ENCODE data around the gene ACSL5. TPM values are rescaled to one million over a fixed set of nuclear protein-coding genes. Genes with fewer than 3 reads are reported as not detected.
"Not testable (repeated sequence)": the region's sequence is repeated elsewhere in the genome, so short reads cannot be mapped to it uniquely, and the experiment has no call there.

The ACSL5 gene
- total RNA-seq, 2 donors from 2014 or later, result 216 to 301 TPM

DNA sequence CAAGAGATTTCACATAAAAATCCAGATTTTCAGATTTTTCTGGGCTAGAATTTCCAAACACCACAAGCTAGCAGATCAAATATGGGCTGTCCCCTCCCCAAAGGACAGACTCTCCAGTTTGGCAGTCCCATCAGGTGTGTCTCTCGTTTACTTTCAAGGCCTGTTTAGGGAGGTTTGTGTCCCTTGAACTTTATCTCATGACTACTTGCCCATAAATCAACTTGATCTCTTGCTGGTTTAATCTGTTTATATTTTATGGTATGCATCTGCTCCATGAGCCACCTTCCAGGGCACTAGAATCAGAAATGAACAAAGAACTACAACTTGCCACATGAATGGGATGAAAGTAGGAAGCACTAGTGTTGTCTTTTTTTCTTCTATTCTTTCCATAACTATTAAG lies 67.6 kb downstream of the ACSL5 start:
- intact Hi-C loops (cut with DNase I, micrococcal nuclease), result no loop called here
- DNase-seq, result no peak
- ATAC-seq, result peak; percentile 41

DNA sequence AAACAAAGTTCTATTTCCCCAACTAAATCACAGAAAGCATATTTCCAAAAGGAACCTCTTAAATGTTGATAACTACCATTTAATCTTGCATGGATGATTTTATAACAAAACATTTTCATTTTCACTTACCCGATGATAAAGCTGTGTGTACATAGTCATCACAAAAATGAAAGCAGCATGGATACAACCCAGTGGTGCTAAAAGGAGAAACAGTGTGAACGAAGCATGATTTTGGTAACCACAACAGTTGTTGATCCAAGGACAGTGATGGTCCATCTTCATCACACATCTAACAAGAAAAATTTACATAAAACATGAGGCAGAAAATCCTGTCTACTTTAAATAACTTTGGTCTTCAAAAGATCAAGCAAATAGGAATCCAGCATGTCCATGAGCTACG lies 68.1 kb downstream of the ACSL5 start:
- ATAC-seq (no peak), DNase-seq (no peak)
- intact Hi-C loops (cut with DNase I, micrococcal nuclease), result no loop called here

DNA sequence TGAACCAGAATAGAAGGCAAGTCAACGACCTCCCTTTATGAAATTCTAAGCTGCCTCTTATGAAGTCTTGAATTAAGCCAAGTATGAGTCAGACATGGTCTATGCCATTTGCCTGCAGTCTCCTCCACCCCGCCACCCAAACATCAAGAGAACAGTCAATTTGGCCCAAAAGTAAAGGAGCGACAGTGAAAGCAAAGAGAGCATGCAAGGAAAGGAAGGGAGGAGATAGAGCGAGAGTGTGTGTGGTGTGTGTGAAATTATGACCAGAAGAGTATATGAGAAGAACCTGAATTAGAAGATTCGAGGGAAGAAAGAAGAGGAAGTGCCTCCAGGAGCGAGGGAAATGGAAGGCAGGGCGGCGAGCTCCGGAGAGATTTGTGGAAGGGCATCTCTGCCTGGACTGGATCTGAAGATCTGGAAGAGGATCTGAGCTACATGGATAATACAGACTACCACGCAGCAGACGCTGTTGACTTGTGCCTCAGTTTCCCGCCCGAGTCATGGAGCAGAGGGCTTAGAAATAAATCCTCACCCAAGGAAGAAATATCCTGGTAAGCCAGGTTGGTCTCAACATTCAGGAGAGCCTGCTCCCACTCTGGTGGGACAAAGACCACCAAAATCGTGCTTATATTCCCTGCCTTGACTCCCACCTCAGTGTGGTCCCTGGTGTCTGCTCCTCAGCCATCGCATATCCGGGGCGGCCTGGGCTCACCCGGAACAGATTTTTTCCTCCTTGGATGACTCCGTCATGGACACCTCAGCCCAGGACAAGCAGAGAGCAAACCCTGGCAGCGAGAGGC lies 72.3 kb downstream of the ACSL5 start:
- intact Hi-C loops (cut with DNase I, micrococcal nuclease), result no loop called here
- peak in 1 of 2 donors; percentile 36 for DNase-seq
- ATAC-seq, result peak; percentile 35

DNA sequence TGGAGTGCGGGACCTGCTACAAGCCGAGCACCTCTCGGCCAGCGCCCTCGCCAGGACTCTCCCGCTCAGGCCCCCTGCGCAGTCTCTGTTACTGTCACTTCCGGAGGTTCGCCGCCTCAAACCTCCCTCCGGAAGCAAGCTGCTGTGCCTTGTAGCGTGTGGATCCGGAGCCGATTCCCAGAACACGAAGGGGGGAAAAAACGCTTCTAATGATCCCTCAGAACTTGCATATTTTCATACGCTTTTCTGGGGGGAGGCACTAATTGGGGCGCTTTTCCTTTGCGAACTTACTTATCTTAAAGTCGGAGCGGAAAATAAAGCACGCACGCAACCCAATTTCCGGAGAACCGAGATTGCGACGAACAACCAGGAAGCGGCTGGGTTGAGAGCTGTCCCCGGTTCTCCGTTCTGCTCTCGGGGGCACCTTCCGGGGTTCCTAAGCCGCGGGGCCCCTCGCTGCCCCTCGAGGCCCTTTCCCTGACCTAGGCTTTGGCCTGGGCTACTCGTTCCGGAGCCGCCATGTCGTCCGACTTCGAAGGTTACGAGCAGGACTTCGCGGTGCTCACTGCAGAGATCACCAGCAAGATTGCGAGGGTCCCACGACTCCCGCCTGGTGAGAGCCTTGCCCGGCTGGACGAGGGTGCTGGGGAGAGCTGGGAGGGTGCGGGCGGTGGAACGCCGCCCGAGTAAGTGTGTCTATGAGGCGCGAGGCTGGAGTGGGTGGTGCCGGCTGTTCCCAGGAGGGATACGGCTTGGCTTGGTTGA lies 73.1 kb downstream of the ACSL5 start, which contains the start of the genes VTI1A and ZDHHC6:
Gene VTI1A, plus strand, starts transcription at position 361 of the 765 bp plus-strand sequence. Its CDS starts 159 bp downstream, at position 520.
Gene ZDHHC6, minus strand, starts transcription at position 60 of the 765 bp plus-strand sequence. CDS start 1,478 bp downstream, outside the sequence.
- DNase-seq (peak; percentile 86 to 90), ATAC-seq (peak; percentile 96)
- intact Hi-C loops (cut with DNase I, micrococcal nuclease), result no loop called here

DNA sequence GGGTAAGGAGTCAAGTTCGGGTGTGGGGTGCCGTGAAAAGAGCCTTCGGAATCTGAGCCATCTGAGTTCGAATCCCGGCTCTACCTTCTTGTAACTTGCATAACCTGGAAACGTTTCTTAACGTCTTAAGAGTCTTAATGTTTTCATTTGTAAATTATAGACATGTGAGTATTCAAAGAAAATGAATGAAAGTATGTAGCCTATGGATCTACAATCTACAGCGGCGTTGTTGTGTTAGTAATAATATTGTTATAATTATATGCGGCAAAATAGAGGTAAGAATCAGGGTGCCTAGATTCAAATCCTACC lies 73.7 kb downstream of the ACSL5 start:
- intact Hi-C loops (cut with DNase I, micrococcal nuclease), result no loop called here
- DNase-seq (no peak), ATAC-seq (no peak)

DNA sequence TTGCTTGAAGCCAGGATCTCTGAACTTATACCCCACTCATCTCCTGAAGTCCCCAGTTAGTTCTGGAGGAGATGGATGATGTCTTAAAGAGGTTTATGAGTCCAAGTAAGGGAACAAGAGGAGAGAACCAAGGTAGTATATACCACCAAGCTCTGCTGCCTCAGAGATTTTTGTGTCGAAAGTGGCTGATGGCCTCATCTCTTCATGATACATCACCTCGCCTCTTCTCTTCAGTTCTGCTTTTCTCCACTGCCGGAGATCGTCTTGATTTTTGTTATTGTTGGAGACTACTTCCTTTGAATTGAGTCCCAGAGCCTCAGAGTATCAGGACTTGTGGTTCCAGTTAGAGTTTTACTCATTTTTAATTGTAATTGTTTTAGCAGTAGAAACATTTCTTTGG lies 75.0 kb downstream of the ACSL5 start:
- DNase-seq (no peak), ATAC-seq (no peak)
- intact Hi-C loops (cut with DNase I, micrococcal nuclease), result no loop called here

DNA sequence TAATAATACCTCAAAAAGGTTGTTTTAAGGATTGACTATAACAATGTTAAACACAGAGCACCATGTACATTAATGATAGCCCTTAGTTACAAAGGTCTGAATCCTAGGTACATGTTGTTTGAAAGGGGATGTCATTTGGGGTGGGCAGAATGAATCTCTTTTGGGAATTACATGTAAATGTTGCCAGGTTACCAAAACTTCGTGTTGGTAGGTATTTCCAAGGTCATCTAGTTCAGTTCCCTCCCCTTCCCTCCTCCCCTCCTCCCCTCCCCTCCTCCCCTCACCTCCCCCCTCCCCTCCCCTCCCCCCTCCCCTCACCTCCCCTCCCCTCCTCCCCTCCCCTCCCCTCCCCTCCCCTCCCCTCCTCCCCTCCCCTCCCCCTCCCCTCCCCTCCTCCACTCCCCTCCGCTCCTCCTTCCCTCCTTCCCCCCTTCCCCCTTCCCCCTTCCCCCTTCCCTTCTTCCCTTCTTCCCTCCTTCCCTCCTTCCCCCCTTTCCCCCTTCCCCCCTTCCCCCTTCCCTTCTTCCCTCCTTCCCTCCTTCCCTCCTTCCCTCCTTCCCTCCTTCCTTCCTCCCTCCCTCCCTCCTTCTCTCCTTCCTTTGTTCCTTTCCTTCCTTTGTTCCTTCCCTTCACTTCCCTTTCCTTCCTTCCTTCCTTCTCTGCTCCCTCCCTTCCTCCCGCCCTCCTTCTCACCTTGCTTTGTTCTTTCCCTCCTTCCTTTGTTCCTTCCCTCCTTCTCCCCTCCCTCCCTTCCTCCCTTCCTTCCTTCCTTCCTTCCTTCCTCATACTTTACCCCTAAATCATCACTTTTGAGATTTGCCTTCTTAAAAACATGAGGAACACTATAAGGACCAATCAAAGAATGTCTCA lies 81.2 kb downstream of the ACSL5 start:
- ATAC-seq (no peak), DNase-seq (no peak)
- intact Hi-C loops (cut with DNase I, micrococcal nuclease), result no loop called here

DNA sequence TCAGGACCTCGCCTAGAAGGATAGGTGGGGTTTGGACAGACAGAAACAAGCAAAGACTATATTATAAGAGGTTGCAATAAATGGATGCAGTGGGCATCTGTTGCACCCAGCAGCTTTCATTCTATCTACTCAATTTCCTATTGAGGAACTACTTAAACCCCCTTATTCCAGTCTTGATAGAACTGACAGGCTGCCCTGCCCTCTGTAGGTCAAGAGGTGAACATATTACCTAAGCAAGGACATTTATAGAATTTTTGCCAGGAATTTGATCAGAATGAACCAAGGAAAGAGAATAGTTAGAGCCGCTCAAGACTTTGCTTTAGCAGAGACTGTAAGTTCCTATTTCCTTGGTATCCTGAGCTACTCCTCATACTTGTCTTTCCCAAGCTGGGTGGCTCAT lies 82.6 kb downstream of the ACSL5 start:
- intact Hi-C loops (cut with DNase I, micrococcal nuclease), result no loop called here
- ATAC-seq (no peak), DNase-seq (no peak)

DNA sequence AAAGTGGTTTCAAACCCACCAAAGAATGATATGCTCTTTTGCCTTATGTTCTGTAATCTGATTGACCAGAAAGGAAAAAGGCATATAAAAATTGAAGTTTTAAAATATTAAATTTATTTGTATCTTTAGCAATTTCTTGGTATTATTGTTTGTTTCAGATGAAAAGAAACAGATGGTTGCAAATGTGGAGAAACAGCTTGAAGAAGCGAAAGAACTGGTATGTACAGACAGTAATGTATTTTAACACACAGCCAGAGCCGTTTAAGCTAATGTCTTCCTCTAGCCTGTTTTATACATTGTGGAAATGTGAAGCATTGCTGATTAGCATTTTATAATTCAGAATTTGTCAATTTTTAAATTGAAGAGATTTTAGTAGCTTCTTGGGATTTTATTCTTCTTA lies 86.5 kb downstream of the ACSL5 start:
- ATAC-seq, result no peak
- intact Hi-C loops (cut with DNase I, micrococcal nuclease), result no loop called here
- DNase-seq, result no peak

DNA sequence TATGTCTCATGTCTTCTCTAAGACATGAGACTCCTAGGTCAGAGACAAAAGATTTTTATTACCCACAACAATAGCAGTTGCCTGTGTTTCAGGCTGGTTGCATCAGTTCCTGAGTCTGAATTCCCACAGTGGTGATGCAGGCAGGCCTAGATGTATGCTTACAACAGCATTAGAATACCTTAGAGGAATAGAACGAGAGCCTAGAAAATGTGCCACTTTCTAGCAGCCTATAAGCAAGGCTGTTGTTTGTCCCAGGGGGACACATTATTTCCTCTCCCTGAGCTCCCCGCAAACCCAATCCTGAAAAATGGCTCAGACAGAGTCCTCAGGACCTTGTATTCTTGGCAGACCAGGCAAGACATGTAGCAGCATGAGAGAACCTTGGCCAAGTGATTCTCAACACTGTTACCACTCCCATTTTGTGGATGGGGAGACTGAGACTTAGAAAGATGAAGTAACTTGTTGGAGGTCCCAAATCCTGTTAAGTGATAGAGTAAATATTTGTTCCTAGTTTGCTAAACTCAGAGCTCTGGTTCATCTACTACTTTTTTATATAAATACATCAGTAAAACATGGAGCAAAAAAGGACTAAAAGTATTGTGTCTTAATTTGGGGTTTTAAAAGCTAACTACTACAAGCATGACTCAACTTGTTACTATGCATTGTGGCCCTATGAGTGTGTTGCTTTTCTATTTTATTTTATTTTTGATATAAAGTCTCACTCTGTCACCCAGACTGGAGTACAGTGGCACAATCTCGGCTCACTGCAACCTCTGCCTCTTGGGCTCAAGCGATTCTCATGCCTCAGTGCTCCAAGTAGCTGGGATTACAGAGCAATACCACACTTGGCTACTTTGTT lies 87.3 kb downstream of the ACSL5 start:
- intact Hi-C loops (cut with DNase I, micrococcal nuclease), result no loop called here
- no peak for ATAC-seq
- no peak for DNase-seq

DNA sequence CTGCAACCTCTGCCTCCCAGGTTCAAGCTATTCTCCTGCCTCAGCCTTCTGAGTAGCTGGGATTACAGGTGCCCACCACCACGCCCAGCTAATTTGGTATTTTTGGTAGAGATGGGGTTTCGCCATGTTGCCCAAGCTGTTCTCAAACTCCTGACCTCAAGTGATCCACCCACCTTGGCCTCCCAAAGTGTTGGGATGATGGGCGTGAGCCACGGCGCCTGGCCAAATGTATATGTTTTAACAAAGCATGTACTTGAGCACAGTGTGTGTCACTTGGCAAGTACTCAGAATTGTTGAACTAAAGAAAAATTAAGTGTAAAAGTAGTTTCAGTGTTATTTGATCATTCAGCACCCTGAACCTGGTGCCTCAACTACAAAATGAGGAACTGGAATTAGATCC lies 90.2 kb downstream of the ACSL5 start:
- intact Hi-C loops (cut with DNase I, micrococcal nuclease); DNase-seq; ATAC-seq: not testable (repeated sequence)

DNA sequence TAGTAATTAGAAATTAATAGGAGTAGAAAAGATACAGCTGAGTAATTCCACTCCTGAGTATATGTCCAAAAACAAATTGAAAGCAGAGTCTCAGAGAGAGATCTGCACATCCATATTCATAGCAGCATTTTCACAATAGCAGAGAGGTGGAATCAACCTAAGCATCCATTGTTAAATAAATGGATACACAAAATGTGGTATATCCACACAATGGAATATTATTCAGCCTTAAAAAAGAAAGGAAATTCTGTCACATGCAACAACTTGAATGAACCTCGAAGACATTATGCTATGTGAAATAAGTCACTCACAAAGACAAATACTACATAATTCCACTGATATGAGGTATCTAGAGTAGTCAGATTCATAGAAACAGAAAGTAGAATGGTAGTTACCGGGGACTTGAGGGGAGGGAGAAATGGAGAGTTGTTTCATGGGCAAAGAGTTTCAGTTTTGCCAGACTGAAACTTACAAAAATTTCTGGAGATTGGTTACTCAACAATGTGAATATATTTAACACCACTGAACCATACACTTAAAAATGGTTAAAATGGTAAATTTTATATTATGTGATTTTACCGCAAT lies 91.5 kb downstream of the ACSL5 start:
- DNase-seq (no peak), ATAC-seq (no peak)
- intact Hi-C loops (cut with DNase I, micrococcal nuclease), result no loop called here

DNA sequence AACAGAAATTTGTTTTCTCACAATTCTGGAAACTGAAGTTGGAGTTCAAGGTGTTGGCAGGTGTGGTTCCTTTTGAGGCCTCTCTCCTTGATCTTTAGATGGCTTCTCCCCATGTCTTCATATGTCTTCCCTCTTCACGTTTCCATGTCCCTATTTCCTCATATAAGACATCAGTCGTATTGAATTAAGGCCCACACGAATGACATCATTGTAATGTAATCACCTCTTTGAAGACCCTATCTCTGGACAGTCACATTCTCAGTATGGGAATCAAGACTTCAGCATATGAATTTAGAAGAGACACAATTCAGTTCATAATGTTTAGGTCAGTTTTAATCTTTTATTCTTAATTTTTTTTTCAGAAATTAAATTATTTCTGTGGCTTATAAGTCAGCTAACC lies 92.9 kb downstream of the ACSL5 start:
- intact Hi-C loops (cut with DNase I, micrococcal nuclease), result no loop called here
- DNase-seq (no peak), ATAC-seq (no peak)

DNA sequence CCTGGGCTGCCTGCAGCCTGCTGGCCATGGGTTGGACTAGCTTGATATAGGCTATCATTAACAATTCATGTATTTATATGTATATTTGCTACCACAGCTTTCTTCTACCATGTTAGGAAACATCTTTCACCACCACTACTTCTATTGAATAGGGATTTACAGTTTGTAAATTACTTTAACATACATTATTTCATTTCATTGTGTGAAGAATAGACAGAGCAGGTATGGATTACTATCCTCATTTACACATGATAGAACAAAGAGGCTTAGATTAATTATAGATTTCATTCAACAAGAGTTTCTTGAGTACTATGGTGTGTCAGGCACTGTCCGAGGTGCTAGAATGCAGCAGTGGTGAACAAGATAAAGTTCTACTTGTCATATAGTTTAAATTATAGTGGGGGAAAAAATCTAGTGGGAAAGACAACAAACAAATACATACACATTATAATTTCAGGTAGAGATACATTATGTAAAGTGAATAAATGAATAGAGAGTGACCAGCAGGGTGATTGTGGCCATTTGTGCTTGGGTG lies 93.7 kb downstream of the ACSL5 start:
- ATAC-seq, result no peak

DNA sequence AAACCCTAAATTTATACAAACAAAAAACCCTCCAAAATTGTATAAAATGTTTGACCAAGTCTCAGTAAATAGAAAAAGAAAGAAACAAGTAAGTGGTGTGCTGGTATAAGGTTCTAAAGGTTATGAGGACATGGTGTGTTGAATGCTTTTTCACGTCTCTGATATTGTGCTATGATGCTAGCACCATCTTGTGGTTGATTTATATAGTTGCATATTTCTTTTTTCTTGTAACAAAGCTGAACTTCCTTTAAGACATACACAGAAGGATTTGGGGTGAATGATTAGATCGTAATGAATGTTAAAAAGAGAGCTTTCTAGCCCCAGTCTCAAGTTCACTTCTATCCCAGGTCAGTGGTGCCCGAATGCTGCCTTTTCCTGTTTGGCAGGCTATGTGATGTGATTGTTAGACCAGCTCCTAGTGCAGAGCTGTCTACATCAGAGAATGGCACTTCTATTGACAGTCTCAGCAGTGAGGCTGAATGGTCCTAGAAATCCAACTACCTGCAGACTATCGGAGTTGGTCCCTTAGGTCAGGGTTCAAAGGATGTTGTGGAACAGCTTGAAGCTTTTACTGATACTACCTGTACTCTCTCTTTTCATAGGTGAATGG lies 98.1 kb downstream of the ACSL5 start:
- DNase-seq, result no peak
- intact Hi-C loops (cut with DNase I, micrococcal nuclease), result no loop called here
- ATAC-seq, result peak; percentile 86

More for the DNA sequence above, 93.7 kb downstream of the ACSL5 start:
- DNase-seq, result no peak
- intact Hi-C loops (cut with DNase I, micrococcal nuclease), result no loop called here

DNA sequence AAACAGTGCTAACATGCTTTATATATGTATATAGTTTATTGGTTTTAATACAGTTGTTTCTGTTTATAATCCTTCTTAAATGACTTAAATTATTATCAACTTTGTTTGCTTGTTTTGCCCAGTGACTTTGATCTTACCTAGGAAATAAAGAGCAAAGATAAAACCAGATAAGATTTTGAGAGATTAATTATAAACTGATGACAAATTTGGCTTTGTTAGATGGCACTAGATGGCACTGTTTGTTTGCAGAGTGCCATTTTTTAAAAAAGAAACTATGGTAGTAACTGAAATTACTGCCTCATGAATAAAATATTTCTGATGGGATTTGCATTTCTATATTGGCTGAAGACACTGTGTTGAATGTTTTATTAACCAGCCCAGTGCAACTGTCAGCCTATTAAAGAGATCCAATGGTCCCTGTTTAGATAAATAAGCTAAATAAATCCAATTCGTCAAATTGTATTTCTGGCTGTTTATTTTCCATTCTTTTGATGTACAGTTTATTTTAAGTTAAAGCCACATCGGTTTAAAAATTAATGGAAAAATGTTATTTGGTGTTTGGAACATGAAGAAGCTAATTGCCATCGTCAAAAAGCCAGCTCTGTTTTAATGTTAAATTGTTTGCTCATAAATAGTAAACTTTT lies 101.8 kb downstream of the ACSL5 start:
- DNase-seq (no peak), ATAC-seq (peak; percentile 32)
- intact Hi-C loops (cut with DNase I, micrococcal nuclease), result no loop called here

Data from left colon (tissue), 2 donors.